Activated CD8-positive, alpha-beta T cell treated with anti-CD3 and anti-CD28 coated beads, Interleukin-2, amount 10 ng/mL, durations not matched to agents 7 days and 5 days (primary cell): ENCODE data around the gene HDAC4. TPM values are rescaled to one million over a fixed set of nuclear protein-coding genes. Genes with fewer than 3 reads are reported as not detected.
"Not testable (repeated sequence)": the region's sequence is repeated elsewhere in the genome, so short reads cannot be mapped to it uniquely, and the experiment has no call there.

ENCODE experiments used
- ATAC-seq: fragments of 150-1000 bp; cut with Tn5 transposase; one replicate; pipeline ENCODE4 v1.10.0; 2021; ENCODE audit warnings: moderate library complexity
- CTCF ChIA-PET: fragments of 350-600 bp; sonication (Branson Sonifier 250); formaldehyde crosslinking; loops from one replicate; lab custom pipeline; 2021; ENCODE audit warnings: antibody characterized with exemption; lab: Charles Lee
- POLR2A ChIA-PET: fragments of 350-600 bp; sonication (Branson Sonifier 250); formaldehyde crosslinking; loops from one replicate; lab custom pipeline; 2021; ENCODE audit warnings: antibody characterized with exemption; lab: Charles Lee
- DNase-seq: peaks from one replicate; pipeline ENCODE4 v3.0.0-alpha.2; 2020
- H3K27ac Mint-ChIP-seq: one replicate; pipeline ENCODE4 v1.8.0; 2021; ENCODE audit warnings: mild to moderate bottlenecking, mixed read lengths
- H3K27me3 Mint-ChIP-seq: one replicate; pipeline ENCODE4 v1.8.0; 2021; ENCODE audit warnings: low read depth, mixed read lengths
- H3K36me3 Mint-ChIP-seq: one replicate; pipeline ENCODE4 v1.8.0; 2021; ENCODE audit warnings: low read depth, mixed read lengths
- H3K4me1 Mint-ChIP-seq: one replicate; pipeline ENCODE4 v1.8.0; 2021; ENCODE audit warnings: low read depth, mixed read lengths
- H3K4me3 Mint-ChIP-seq: one replicate; pipeline ENCODE4 v1.8.0; 2021; ENCODE audit warnings: mild to moderate bottlenecking, mixed read lengths
- H3K9me3 Mint-ChIP-seq: one replicate; pipeline ENCODE4 v1.8.0; 2022; ENCODE audit warnings: mixed read lengths; ENCODE audit not compliant: insufficient read depth
- total RNA-seq, 2 experiments: library from RNA; stranded (reverse); gene quantifications; one replicate each; pipeline ENCODE4 v1.2.3, GENCODE V29; 2021

HDAC4 gene
- total RNA-seq, 2 experiments from 2014 or later = 50.7 to 58.8 TPM

- POLR2A ChIA-PET, H3K27me3 Mint-ChIP-seq, H3K4me3 Mint-ChIP-seq, H3K27ac Mint-ChIP-seq, ATAC-seq, H3K4me1 Mint-ChIP-seq, DNase-seq, H3K9me3 Mint-ChIP-seq, H3K36me3 Mint-ChIP-seq, CTCF ChIA-PET: not testable (repeated sequence)
These were observed 362.5 kb downstream of the HDAC4 start for GRCh38 chr2:239038284-239038683.

- Mint-ChIP-seq H3K27me3 (peaks cover 9% of the 10 kb centered on the region), H3K4me1 (no peaks in the 10 kb centered on the region), H3K27ac (no peak overlapping the region), H3K4me3 (no peak overlapping the region), H3K9me3 (no peaks in the 10 kb centered on the region), H3K36me3 (no peaks in the 10 kb centered on the region)
- ChIA-PET POLR2A (no interaction called here), CTCF (no interaction called here)
- ATAC-seq (no peak), DNase-seq (no peak)
These were observed 363.3 kb downstream of the HDAC4 start for GRCh38 chr2:239037559-239037910.

- Mint-ChIP-seq H3K27me3 (peaks cover 12% of the 10 kb centered on the region), H3K4me1 (no peaks in the 10 kb centered on the region), H3K4me3 (no peak overlapping the region), H3K9me3 (no peaks in the 10 kb centered on the region), H3K27ac (no peak overlapping the region), H3K36me3 (no peaks in the 10 kb centered on the region)
- CTCF ChIA-PET = no interaction called here
- ATAC-seq (no peak), DNase-seq (no peak)
- POLR2A ChIA-PET = no interaction called here
These were observed 363.8 kb downstream of the HDAC4 start for GRCh38 chr2:239036819-239037558.

GRCh38 chr2:239035997-239036731 lies 364.7 kb downstream of the HDAC4 start:
- H3K4me1 Mint-ChIP-seq = no peaks in the 10 kb centered on the region
- ATAC-seq = no peak
- ChIA-PET CTCF (no interaction called here), POLR2A (no interaction called here)
- H3K27ac Mint-ChIP-seq = no peak overlapping the region
- H3K27me3 Mint-ChIP-seq = peaks cover 19% of the 10 kb centered on the region
- no peaks in the 10 kb centered on the region for H3K9me3 Mint-ChIP-seq
- no peak for DNase-seq
- no peaks in the 10 kb centered on the region for H3K36me3 Mint-ChIP-seq
- H3K4me3 Mint-ChIP-seq = no peak overlapping the region

GRCh38 chr2:239035361-239035814 lies 365.4 kb downstream of the HDAC4 start:
- Mint-ChIP-seq H3K27me3 (peaks cover 22% of the 10 kb centered on the region), H3K27ac (no peak overlapping the region), H3K4me3 (no peak overlapping the region), H3K4me1 (no peaks in the 10 kb centered on the region), H3K36me3 (no peaks in the 10 kb centered on the region), H3K9me3 (no peaks in the 10 kb centered on the region)
- ChIA-PET CTCF (no interaction called here), POLR2A (no interaction called here)
- ATAC-seq = peak; percentile 89
- DNase-seq = peak; percentile 74

- POLR2A ChIA-PET = no interaction called here
- H3K9me3 Mint-ChIP-seq = no peaks in the 10 kb centered on the region
- no peak overlapping the region for H3K27ac Mint-ChIP-seq
- no peak for ATAC-seq
- peaks cover 23% of the 10 kb centered on the region for H3K27me3 Mint-ChIP-seq
- no peak overlapping the region for H3K4me3 Mint-ChIP-seq
- no peaks in the 10 kb centered on the region for H3K36me3 Mint-ChIP-seq
- DNase-seq = no peak
- CTCF ChIA-PET = no interaction called here
- no peaks in the 10 kb centered on the region for H3K4me1 Mint-ChIP-seq
These were observed 366.1 kb downstream of the HDAC4 start for GRCh38 chr2:239034561-239035341.

- Mint-ChIP-seq H3K27ac (no peak overlapping the region), H3K4me1 (no peaks in the 10 kb centered on the region), H3K9me3 (no peaks in the 10 kb centered on the region), H3K27me3 (peaks cover 23% of the 10 kb centered on the region), H3K36me3 (no peaks in the 10 kb centered on the region), H3K4me3 (no peak overlapping the region)
- ChIA-PET POLR2A (no interaction called here), CTCF (no interaction called here)
- DNase-seq (no peak), ATAC-seq (no peak)
These were observed 366.8 kb downstream of the HDAC4 start for GRCh38 chr2:239033801-239034560.

GRCh38 chr2:239029958-239030357 lies 370.9 kb downstream of the HDAC4 start:
- Mint-ChIP-seq H3K36me3 (no peaks in the 10 kb centered on the region), H3K4me1 (no peaks in the 10 kb centered on the region), H3K27ac (no peak overlapping the region), H3K27me3 (peaks cover 23% of the 10 kb centered on the region), H3K9me3 (no peaks in the 10 kb centered on the region), H3K4me3 (no peak overlapping the region)
- ChIA-PET POLR2A (no interaction called here), CTCF (no interaction called here)
- DNase-seq (no peak), ATAC-seq (no peak)

GRCh38 chr2:239028253-239028619 lies 372.6 kb downstream of the HDAC4 start:
- no peak for DNase-seq
- CTCF ChIA-PET = no interaction called here
- no peak overlapping the region for H3K4me3 Mint-ChIP-seq

GRCh38 chr2:239027391-239028252 lies 373.2 kb downstream of the HDAC4 start:
- Mint-ChIP-seq H3K4me1 (no peaks in the 10 kb centered on the region), H3K36me3 (no peaks in the 10 kb centered on the region), H3K9me3 (no peaks in the 10 kb centered on the region), H3K4me3 (no peak overlapping the region), H3K27ac (no peak overlapping the region), H3K27me3 (peaks cover 14% of the 10 kb centered on the region)
- POLR2A ChIA-PET = no interaction called here
- ATAC-seq (no peak), DNase-seq (no peak)
- CTCF ChIA-PET = no interaction called here

More at GRCh38 chr2:239028253-239028619, 372.6 kb downstream of the HDAC4 start:
- H3K9me3 Mint-ChIP-seq = no peaks in the 10 kb centered on the region
- H3K4me1 Mint-ChIP-seq = no peaks in the 10 kb centered on the region
- H3K27ac Mint-ChIP-seq = no peak overlapping the region
- peaks cover 17% of the 10 kb centered on the region for H3K27me3 Mint-ChIP-seq
- H3K36me3 Mint-ChIP-seq = no peaks in the 10 kb centered on the region
- POLR2A ChIA-PET = no interaction called here
- no peak for ATAC-seq
